HS-27A (cell line): ENCODE results near the gene L3MBTL4.
"Not testable (repeated sequence)": the region's sequence is repeated elsewhere in the genome, so short reads cannot be mapped to it uniquely, and the experiment has no call there.

ENCODE experiments used
- DNase-seq: peaks from one replicate; pipeline ENCODE4 v3.0.0-alpha.2; 2012; ENCODE audit warnings: low read depth, missing footprints

The L3MBTL4 gene

DNA sequence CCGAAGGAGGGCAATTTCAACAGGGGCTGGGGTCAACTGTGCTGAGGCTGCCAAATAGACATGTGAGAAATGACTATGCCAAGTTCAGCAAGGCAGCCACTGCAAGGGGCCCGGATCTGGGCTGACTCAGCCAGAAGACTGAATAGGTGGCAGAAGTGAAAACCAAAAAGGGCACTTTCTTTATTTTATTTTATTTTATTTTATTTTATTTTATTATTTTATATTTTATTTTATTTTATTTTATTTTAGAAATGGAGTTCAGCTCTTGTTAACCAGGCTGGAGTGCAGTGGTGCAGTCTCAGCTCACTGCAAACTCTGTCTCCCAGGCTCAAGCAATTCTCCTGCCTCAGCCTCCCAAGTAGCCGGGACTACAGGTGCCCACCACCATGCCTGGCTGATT is 228.9 kb downstream of the L3MBTL4 start:
- DNase-seq: not testable (repeated sequence)

DNA sequence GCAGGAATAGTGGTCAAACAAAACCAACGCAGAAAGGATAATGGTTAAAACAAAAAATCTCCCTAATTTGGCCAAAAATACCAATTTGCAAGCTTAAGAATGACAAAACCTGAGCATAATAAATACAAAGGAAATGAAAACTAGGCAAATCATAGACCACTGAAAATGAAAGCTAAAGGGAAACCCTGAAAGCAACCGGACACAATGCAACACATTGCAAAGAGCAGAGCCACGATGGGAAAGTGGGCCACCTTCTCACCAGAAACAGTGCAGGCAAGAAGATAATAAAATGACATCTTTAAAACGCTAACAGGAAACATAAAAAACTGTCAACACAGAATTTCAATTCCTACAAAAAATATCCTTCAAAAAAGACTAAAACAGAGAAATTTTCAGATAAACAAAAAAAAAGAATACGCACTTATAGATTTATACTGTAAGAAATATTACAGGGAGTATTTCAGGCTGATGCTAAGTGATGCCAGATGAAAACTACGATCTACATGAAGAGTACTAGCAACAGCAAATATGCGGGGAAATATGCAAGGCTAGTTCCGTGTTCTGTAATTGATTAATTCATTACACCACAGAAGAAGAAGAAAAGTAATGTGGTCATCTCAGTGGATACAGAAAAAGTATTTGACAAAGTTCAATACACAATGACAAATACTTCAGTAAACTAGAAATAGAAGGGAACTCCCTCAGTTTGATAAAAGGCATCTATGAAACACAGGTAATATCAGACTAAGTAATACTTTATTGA is 239.5 kb downstream of the L3MBTL4 start:
- no peak for DNase-seq

DNA sequence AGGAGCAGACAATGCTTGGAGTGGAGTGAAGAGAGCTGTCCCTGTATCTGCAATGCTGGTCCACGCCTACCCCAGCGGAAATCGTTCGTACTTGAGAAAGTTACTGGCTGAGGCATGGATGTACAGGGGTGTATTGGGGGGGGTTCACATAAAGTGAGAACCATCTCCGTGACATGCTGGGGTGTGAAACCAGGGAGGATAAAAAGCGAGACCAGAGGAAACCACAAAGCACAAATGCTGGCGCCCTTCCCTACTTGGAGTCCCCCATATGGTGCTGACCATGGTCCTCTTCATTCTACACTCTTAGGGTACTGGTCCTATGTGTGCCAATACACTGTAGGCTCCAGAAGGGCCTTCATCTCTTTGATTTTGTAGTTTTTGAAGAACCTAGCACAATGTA is 244.1 kb downstream of the L3MBTL4 start:
- no peak for DNase-seq

DNA sequence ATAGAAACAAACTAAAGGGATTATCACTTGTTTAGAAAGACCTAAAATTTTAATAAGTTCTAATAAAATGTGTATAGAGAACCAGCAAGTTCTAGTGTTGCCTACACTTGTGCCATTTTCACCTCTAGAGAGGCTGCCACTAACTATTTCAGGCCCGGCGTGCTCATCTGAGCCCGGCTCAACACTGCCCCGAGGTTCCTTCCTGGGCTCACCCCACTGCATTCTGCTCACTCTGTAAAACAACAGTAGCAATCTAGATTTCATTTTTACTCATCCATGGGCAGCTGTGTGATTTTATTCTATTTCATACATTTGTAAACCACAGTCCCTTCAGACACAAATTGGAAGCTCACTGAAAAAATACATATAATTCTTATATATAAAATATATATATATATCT is 253.2 kb downstream of the L3MBTL4 start:
- DNase-seq: no peak

DNA sequence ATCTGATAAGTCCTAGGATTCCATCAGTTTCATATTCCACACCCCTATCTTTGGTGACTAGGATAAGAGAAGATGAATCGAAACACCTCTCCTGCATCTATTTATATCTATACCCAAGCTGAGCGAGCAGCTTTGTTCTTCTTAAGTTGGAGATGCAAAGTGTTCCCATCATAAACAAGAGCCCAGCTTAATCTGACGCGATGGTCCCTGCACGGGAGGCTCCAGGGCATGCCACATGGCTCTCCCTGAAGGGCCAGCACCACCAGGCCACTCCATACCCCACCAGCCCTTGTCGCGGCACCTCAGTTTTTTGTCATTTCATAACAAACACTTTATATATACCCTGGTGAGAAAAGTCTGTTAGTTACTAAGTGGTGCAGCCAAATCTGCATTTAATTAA is 255.3 kb downstream of the L3MBTL4 start:
- DNase-seq: no peak

DNA sequence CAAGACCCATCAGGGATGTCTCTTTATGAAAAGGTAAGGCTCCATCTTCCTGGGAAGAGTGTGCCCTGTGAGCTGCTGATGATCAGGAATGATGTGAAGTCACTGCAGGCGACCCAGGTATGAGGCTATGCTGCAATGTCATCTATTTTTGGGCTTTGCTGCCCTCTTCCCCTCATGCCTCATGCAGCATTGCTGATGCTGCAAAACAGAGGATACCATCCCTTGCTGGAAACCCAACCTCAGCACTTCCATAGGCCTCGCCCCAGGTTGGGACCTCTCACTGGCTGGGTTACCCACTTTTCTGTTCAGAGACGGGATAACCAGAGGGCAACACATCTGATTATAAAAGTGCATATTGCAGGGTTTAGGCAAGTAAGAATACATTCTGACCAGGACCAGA is 255.8 kb downstream of the L3MBTL4 start:
- no peak for DNase-seq

DNA sequence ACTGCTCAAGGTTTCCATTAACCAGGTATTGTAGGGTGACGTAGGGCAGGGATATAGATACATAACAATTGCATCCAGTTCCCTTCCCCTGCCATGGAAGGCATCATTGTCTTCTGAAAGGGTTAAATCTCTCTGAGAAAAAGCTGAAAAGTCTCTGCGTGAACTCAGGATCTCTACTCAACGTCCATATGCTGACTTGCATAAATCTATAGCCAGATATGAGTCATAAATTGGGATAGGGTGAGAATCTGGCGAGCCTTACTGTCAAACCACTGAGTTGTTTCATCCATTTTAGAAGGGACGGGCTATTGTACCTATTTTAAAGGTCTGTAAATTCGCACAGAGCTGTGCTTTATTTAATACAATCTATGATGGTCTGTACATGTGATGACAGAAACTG is 258.3 kb downstream of the L3MBTL4 start:
- DNase-seq: no peak

DNA sequence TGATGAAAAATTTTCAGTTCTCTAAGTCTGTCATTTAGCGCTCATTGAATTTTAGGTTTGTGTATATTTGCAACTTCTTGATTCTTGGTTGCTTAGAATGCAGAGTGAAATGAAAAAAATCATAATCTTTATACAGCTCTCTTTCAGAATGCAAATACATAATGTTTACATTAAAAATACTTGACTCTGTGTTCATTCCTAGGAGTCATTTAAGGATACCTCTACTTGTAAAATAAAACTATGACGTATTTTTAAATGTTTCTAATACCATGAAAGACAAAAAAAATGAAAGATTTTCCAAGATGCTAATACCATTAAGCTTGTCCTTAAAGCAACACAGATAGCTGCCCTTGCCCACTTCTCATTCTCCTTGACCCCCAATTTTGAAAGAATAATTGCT is 259.0 kb downstream of the L3MBTL4 start:
- no peak for DNase-seq

DNA sequence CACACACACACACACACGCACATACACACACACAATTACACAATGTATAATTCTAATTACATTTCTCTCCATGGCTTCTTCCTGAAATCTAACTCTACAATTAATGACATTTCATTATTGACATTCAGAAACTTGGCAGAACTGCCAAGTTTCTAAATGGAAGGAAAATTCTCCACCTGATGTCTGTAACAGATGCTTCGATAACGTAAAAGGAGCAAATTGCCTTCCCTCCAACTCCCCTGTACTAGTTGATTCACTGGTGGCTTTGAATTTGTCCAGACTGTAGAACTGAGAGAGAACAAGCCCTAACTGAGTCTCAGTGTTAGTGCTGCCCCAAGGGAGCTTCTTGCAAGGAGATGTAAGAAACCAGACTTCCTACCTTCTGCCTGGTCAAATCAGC is 264.3 kb downstream of the L3MBTL4 start:
- DNase-seq: no peak

DNA sequence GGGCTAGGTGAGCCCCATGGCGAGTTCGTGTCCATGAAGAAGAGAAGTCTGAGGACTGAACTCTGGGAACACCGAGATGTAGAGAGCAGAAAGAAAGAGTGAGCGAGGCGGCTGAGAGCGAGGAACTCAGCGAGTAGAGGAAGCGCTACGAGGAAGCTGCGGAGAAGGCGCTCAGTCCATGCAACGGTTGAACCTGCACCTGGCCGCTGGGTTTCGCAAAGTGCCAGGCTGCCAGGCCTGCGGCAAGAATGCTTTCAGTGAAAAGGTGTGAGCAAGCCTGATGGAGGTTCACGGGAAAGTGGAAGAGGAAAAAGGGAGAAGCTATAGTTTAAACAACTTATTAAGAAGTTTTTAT is 268.4 kb downstream of the L3MBTL4 start:
- DNase-seq: no peak

DNA sequence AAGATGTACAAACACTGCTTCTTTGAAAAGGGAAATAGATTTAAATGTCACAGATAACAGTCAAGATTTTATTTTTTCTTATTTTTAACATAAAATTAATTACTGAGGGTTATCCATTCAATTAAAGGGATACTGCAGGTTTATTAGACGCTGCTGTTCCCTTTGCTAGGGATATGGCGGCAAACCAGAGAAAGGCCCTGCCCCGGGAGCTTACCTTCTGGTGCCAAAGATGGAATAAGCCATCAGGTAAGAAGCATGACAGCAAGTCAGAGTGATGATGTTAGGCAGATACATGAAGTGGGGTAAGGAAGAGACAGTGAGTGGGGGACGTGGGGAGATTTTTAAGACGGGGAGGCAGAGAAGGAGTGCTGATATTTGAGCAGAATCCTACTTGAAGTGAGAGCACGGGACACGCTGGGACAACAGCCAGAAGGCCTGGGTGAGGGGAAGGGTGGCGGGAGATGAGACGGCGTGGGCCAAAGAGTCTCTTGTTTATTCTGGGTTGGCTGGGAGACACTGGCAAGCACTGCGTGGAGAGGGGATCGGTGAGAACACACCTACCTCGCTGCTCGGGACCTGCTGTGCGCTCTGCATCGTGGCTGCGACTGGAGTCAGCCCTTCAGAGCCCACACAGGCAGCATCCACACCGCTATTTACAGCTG is 268.9 kb downstream of the L3MBTL4 start:
- DNase-seq: no peak

DNA sequence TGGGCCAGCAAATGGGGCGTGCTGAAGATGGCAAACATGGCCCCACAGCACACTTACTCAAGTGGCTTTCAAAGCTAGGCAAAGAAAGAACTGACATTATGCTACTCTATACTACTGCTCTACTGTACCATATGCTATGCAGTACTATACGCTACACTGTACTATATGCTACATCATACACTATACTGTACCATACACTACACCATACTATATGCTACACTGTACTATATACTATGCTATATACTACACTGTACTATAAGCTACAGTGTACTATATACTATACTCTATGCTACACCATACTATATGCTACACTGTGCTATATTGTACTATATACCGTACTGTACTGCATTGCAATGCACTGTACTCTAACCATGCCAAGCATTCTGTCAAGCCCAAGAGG is 275.7 kb downstream of the L3MBTL4 start:
- no peak for DNase-seq

DNA sequence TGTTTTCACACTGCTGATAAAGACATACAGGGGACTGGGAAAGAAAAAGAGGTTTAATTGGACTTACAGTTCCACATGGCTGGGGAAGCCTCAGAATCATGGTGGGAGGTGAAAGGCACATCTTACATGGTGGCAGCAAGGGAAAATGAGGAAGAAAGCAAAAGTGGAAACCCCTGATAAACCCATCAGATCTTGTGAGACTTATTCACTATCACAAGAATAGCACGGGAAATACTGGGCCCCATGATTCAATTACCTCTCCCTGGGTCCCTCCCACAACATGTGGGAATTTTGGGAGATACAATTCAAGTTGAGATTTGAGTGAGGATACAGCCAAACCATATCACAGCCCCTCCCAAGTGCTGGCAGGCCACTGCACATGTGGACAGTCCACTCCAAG is 278.8 kb downstream of the L3MBTL4 start:
- DNase-seq: not testable (repeated sequence)

DNA sequence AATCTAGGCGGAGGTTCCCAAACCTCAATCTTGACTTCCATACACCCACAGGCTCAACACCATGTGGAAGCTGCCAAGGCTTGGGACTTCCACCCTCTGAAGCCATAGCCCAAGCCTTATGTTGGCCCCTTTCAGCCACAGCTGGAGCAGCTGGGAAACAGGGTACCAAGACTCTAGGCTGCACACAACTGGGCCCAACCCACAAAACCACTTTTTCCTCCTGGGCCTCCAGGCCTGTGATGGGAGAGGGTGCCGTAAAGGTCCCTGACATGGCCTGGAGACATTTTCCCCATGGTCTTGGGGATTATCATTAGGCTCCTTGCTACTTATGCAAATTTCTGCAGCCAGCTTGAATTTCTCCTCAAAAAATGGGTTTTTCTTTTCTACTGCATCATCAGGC is 279.7 kb downstream of the L3MBTL4 start:
- not testable (repeated sequence) for DNase-seq

DNA sequence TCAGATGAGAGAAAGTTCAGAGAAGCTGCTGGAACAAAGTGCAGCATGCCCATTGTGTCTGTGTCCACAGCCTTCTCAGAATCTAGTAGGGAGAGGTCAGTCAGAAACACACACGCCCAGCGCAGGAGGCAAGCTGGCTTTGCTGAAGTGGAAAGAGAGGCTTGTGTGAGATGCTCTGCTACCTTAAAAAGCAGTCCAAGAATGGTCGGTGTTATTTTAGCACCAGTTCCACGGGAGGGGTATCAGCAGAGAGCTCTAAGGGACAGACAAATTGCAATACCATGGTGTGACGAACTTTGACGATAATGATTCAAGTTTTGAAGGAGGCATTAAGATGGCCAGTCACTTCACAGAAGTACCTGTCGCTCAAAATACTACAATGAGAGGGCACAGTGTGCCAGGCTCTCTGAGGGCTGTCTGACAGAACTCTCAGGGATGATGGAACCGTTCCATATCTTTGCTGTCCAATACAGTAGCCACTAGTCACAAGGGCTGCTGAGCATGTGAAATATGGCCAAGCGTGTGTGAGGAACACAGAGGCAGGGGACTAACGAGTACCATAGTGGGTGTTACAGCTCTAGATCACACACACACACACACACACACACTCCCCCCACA is 281.9 kb downstream of the L3MBTL4 start:
- DNase-seq: no peak

DNA sequence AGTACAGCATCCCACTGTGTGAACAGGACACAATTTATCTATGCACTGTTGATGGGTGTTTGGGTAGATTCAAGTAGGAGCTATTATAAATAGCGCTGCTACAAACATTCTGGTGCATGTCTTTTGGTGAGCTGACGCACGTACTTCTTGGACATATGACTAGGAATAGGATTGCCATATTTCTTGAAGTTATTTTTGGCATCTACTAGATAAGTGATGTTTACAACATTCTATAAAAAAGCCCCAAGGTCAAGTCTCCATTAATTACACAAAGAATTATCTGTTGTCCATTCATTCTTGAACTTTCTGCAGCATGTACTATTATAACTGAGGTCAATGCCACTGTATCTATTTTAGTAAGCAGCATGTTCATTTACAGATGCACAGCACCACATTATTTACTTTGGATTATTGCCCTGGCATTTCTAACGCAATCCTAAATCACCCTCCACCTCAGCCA is 293.9 kb downstream of the L3MBTL4 start:
- DNase-seq: no peak

DNA sequence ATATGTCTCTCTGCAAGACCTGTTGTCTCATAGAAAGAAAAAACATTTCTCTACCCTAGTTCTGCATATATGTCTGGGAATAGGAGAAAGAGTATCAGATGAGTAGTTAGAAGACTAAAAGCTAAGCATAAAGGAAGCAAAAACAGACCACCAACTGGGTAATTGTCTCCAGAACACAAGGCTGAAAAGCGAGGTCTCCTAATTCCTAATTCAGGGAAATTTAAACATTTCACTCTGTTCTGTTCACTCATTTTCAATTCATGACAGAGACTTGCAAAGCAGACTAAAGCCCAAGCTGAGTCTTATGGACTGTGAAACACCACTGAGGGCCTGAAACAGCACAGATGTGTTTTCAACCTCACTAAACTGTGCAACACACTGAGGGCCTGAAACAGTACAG is 294.9 kb downstream of the L3MBTL4 start:
- DNase-seq: no peak

DNA sequence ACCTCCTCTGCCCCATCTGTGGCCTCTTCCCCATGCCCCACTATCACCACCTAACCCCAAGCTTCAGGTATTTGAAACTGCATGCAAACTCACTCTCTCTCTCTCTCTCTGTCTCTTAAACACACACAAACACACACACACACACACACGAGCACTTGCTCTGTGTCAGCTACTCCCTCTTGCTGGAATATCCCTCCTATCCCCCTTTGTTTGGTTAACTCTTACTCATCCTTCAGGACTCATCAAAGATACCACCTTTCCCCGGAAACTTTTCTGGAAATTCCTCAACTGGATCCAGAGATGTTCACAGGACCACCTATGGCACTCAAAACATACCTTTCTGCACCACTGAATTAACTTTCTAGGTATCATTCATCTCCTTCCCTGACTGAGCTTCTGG is 296.6 kb downstream of the L3MBTL4 start:
- no peak for DNase-seq

DNA sequence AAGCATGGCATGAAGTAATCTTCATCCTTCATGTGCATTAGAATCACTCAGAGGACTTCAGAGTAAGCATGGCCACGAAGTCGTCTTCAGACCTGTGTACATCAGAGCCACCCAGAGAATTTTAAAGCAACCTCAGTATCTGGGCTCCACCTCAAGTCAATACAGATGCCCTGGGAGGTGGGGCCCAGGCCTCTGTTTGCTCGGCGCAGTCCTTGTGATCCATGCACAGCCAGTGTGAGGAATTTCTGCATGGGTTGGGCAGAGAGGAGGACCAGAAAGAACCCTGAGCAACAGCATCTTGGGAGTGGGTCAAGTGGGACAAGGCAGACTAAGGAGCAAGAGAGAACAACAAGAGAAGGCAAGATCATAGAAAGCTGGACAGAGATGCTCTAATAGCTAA is 299.0 kb downstream of the L3MBTL4 start:
- DNase-seq: no peak

DNA sequence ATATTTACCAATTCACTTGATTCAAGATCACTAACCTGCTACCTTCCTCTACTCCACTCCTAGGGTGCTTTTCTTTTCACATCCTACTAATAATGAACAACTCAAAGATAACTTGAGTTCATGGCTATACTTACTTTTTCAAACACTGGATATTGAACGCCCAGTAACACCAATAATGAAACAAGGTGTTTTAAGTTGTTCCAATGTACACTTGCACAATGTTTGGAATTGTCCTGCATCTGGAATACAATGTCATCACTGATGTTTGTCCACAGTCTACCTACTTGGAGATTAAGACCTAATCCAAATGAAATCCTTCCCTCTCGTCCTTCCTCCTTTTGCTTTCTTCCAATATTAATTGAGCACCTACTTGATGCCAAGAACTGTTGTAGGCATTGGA is 301.1 kb downstream of the L3MBTL4 start:
- DNase-seq: no peak

DNA sequence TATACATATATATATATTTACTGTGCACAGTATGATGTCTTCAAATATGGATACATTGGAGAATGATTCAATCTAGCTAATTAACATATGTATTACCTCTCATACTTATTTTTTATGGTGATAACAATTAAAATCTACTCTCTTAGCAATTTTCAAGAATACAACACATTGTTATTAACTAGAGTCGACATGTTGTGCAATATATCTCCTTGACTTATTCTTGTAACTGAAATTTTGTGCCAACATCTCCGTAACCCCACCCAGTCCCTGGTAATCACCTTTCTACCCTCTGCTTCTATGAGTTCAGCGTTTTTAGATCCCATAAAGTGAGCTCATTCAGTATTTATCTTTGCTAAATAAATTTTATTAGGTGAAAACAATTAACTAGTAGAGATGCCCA is 303.0 kb downstream of the L3MBTL4 start:
- no peak for DNase-seq

DNA sequence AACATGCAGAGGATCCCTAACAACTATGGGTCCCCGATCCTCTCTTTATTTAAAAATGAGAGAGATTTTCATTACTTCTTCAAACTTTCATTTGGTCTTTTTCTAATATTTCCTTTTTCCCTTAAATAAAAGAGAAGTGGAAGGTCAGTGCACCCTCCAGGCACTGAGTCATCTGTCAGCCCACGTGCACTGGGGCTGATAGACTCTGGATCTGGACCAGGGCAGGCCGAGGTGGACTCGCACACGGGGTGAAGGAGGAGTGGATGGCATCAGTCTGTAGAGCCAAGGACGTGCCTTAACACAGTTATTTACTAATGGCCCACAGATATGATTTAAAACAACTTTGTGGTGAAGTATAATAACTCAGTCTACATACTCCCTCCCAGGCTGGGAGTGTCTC is 305.0 kb downstream of the L3MBTL4 start:
- DNase-seq: no peak

DNA sequence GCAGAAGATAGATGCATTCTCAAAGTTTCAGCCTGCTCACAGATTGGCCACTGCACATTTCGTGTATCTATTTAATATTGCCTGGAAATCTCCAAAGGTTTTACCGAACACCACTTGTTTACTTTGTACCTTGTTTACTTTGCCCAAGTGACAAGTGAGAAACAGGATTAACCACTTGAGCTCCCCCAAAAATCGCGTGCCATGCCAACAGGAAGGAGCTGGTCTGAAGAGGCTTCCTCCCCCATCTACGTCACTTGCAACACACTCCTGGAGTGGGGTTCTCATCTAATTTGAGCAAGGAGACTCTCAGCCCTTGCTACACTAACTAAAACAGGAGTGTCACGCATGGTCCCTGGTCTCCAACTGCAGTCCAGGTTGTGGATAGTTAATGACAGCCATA is 306.9 kb downstream of the L3MBTL4 start:
- DNase-seq: no peak
